GM10266 (cell line): ENCODE data around the gene ALKBH5.

Experiments used
- DNase-seq: peaks from one replicate; pipeline ENCODE4 v3.0.0; 2012; ENCODE audit errors: extremely low spot score
- TF ChIP-seq, protein P1 (sequence below): IDR thresholded peaks from 2 replicates; pipeline ENCODE4 v1.5.1; 2012; ENCODE audit warnings: mild to moderate bottlenecking, low read depth; ENCODE audit not compliant: control insufficient read depth, insufficient read depth; ENCODE audit errors: missing control alignments

ALKBH5 gene

DNA sequence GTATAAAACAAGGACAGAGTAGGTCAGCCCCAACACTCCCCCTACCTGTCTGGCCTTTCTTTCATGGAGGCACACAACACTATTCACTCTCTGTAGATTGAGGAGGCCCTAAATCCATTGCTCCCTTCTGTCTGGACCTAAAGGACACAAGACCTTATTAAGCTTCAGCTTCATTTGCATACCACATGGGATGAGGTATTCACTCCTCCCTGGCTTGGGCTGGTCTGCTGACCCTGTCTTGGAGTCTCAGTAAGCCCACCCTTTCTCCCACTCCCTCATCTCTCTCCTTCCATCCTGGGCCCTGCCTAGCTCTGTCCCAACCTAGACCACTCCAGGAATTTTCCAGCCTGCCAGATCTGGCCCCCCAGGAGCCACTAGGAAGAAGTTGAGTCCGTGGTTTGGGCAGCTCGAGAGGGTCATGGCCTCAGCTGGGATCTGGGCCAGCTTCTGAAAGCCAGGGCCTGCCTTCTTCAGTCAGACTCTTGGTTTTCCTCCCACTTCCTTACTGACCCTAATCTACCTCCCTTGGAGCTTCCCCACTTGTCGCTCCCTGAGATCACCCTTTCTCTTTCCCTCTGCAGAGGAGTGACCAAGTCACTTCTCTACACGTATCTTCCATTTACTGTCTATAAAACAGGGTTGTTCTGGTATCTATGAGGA is 35.3 kb downstream of the ALKBH5 start:
- no peak for DNase-seq
- TF ChIP-seq, protein P1, sequence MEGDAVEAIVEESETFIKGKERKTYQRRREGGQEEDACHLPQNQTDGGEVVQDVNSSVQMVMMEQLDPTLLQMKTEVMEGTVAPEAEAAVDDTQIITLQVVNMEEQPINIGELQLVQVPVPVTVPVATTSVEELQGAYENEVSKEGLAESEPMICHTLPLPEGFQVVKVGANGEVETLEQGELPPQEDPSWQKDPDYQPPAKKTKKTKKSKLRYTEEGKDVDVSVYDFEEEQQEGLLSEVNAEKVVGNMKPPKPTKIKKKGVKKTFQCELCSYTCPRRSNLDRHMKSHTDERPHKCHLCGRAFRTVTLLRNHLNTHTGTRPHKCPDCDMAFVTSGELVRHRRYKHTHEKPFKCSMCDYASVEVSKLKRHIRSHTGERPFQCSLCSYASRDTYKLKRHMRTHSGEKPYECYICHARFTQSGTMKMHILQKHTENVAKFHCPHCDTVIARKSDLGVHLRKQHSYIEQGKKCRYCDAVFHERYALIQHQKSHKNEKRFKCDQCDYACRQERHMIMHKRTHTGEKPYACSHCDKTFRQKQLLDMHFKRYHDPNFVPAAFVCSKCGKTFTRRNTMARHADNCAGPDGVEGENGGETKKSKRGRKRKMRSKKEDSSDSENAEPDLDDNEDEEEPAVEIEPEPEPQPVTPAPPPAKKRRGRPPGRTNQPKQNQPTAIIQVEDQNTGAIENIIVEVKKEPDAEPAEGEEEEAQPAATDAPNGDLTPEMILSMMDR: no peak

DNA sequence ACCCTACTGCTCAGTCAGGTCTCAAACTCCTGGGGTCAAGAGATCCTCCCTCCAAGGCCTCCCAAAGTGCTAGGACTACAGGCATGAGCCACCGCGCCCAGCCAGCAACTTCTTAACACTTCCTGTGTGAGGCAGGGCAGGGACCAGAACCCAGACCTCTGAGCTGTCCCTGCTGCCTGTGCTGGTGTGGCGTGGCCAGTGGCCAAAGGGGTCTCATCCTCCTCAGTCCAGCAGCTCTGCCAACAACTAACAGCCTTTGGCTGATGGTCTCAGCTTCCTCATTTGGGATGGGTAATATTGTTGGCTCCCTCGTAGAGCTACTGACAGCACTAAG is 40.4 kb downstream of the ALKBH5 start:
- DNase-seq: no peak
- TF ChIP-seq, protein P1: no peak

DNA sequence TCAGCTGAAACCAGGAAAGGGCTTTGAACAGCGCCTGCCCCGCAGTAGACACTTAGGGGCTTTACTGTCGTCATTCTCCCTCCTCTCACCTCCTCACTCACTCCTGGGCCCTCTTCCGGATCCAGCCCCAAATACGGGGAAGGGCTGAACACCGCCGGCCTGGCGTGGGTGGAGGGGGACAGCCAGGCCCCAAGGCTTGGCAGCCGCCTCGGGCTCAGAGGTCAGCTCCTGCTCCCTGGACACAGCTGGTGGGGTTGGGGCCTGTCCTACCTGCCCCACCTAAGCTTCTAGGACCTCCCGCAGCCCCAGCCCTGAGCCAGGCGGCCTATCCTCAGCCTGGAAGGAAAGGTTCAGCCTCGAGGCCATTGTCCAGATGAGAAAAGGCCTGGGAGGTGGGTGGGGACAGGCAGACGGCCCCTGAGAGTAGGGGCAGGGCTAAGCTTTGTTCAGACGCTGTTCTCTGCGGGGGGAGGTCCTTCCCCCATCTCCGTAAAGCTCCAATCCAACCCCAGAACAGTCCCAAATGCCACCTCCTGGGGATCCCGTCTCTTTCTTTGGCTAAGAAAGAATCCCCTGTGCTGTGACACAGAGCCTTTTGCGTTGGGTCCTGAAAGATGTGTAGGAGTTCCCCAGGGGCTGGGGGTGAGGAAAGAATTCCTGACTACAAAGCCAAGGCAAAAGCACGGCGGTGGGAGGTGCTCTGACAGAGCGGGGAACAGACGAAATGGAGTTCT is 40.9 kb downstream of the ALKBH5 start:
- TF ChIP-seq, protein P1: no peak
- no peak for DNase-seq

DNA sequence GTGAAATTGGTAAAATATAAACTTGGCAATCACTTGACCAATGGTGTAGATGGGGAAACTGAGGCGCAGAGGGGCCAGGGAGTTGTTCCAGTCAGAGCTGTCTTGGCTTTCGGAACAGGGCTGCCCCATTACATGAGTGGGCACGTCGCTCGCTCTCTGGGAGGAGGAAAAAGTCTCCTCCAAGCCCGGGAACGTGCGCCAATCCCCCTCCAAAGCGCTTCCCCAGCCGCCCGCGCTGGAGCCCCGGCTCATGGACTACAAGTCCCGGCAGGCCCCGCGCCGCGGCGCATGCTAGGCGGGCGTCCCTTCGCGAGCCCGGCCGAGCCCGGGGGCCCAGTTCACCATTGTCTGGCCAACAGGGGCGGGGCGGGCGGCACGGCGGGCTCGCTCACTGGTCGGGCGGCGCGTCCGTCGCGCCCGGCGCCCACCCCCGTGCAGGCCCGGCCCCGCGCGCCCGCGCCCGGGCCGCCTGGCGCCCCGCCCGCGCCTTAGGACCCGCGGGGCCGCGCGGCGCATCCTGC is 41.6 kb downstream of the ALKBH5 start, which contains the start of gene LLGL1:
LLGL1 (plus strand) TSS at position 515 of the 521 bp plus-strand sequence. CDS start 48 bp downstream, outside the sequence.
- TF ChIP-seq, protein P1: no peak
- peak; percentile 100 for DNase-seq

DNA sequence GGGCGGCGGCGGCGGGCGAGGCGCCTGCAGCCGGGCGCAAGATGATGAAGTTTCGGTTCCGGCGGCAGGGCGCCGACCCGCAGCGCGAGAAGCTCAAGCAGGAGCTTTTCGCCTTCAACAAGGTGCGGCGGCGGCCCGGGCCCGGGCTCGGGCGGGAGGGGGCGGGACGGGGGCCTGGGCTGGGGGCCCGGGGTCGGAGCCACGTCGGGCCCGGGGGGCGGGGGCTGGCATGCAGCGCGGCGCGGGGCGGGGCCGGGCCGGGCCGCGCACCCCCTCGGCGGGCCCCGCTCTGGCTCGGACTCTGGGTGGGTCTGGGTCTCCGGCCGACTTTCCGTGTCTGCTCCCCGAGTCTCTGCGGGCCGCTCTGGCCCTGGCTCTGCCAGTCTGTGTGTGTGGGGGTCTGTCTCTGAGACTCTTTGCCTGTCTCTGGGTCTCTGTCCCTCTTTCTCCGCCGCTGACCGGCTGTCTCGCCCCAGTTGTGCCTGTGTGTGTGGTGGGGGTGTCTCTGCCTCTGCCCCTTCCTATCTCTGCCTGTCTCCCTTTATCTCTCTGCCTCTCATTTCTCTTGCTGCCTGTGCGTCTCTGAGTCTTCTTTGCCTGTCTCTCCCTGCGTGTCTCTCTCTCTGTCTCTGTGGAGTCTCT is 42.1 kb downstream of the ALKBH5 start:
- DNase-seq: no peak
- TF ChIP-seq, protein P1: no peak

DNA sequence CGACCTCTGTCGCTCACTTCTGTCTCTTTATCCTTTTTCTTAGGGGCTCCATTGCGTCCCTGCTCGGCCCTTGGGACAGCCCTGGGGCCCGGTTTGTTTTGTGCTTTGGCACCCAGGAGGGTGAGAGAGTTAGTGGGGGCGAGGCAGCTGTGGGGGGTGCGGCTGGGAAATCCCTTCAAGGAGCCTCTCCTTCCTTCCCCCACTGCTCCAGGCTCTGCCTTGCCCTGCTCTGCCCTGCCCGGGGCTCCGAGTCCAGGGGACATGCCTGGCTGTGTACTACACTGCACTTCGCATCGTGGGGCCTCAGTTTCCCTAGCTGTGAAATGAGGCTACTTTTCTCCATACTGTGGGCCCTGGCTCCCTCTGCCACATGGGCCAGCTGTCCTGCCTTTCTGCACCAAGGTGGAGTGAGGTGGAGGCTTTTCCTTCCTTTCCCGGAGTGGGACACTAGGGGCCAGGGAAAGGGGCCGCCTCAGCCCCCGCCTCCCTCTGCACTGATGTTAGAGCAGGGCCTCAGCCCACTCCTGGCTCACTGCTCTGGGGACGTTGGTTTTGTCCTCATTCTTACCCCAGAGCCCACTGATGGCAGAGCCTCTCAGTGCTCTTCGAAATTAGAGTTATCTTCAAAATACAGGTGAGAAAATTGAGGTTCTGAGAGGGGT is 42.8 kb downstream of the ALKBH5 start:
- no peak for DNase-seq
- TF ChIP-seq, protein P1: no peak
